HepG2 (cell line): ENCODE data around the gene HMMR. TPM values are rescaled to one million over a fixed set of nuclear protein-coding genes. Genes with fewer than 3 reads are reported as not detected.

Experiments
- AGO1 ChIP-seq: fragments of 200-400 bp; formaldehyde crosslinking; IDR thresholded peaks from 2 replicates; pipeline ENCODE4 v1.6.1; 2017; ENCODE audit warnings: mild to moderate bottlenecking, low read depth, low read length, moderate library complexity; ENCODE audit not compliant: poor library complexity, severe bottlenecking
- CENPT ChIP-seq: sonication (generic); formaldehyde crosslinking; IDR thresholded peaks from 2 replicates; pipeline ENCODE4 v1.8.0; 2022; ENCODE audit warnings: low read depth, mild to moderate bottlenecking, moderate library complexity, missing genetic modification reagents
- CERS6 ChIP-seq: sonication (generic); formaldehyde crosslinking; IDR thresholded peaks from 2 replicates; pipeline ENCODE4 v1.5.0; 2020; ENCODE audit warnings: missing genetic modification reagents
- DZIP1 ChIP-seq: sonication (generic); formaldehyde crosslinking; IDR thresholded peaks from 2 replicates; pipeline ENCODE4 v1.5.0; 2020; ENCODE audit warnings: mild to moderate bottlenecking, missing genetic modification reagents
- FUBP1 ChIP-seq: sonication (generic); formaldehyde crosslinking; IDR thresholded peaks from 2 replicates; pipeline ENCODE4 v1.5.1; 2020; ENCODE audit warnings: missing genetic modification reagents, mild to moderate bottlenecking, borderline replicate concordance
- IRX3 ChIP-seq: sonication (generic); formaldehyde crosslinking; IDR thresholded peaks from 2 replicates; pipeline ENCODE4 v1.8.1; 2023; ENCODE audit warnings: mild to moderate bottlenecking, low read depth, missing genetic modification reagents, borderline replicate concordance
- MXD3 ChIP-seq: IDR thresholded peaks from 2 replicates; pipeline ENCODE4 v1.6.1; 2016; ENCODE audit warnings: mild to moderate bottlenecking, missing biosample characterization, missing genetic modification reagents
- PAWR ChIP-seq: sonication (generic); formaldehyde crosslinking; IDR thresholded peaks from 2 replicates; pipeline ENCODE4 v1.4.0; 2020; ENCODE audit warnings: missing genetic modification reagents, mild to moderate bottlenecking, borderline replicate concordance
- PHF5A ChIP-seq: IDR thresholded peaks from one replicate; pipeline ENCODE4 v1.6.1; 2018; ENCODE audit warnings: low read depth, missing genetic modification reagents; ENCODE audit not compliant: unreplicated experiment
- THAP11 ChIP-seq: IDR thresholded peaks from 2 replicates; pipeline ENCODE4 v1.6.1; 2016; ENCODE audit warnings: missing biosample characterization, missing genetic modification reagents
- ZBTB1 ChIP-seq: sonication (generic); formaldehyde crosslinking; IDR thresholded peaks from 2 replicates; pipeline ENCODE4 v1.4.0; 2020; ENCODE audit warnings: missing genetic modification reagents, borderline replicate concordance
- ZFP82 ChIP-seq: sonication (generic); formaldehyde crosslinking; IDR thresholded peaks from 2 replicates; pipeline ENCODE4 v1.5.1; 2020; ENCODE audit warnings: mild to moderate bottlenecking, missing genetic modification reagents, borderline replicate concordance
- ZKSCAN1 ChIP-seq: fragments of 150-350 bp; IDR thresholded peaks from 2 replicates; pipeline ENCODE4 v1.6.1; 2014; ENCODE audit warnings: low read length
- ZNF160 ChIP-seq: sonication (generic); formaldehyde crosslinking; IDR thresholded peaks from 2 replicates; pipeline ENCODE4 v1.8.0; 2022; ENCODE audit warnings: mild to moderate bottlenecking, inconsistent platforms, missing genetic modification reagents
- ZNF382 ChIP-seq: sonication (generic); formaldehyde crosslinking; IDR thresholded peaks from 2 replicates; pipeline ENCODE4 v1.5.0; 2020; ENCODE audit warnings: missing genetic modification reagents, mild to moderate bottlenecking, borderline replicate concordance
- ZNF441 ChIP-seq: sonication (generic); formaldehyde crosslinking; IDR thresholded peaks from 2 replicates; pipeline ENCODE4 v1.7.0; 2021; ENCODE audit warnings: missing genetic modification reagents, borderline replicate concordance
- ZNF567 ChIP-seq: sonication (generic); formaldehyde crosslinking; IDR thresholded peaks from 2 replicates; pipeline ENCODE4 v1.8.1; 2023; ENCODE audit warnings: mild to moderate bottlenecking, missing genetic modification reagents, borderline replicate concordance
- ZSCAN20 ChIP-seq: sonication (generic); formaldehyde crosslinking; IDR thresholded peaks from 2 replicates; pipeline ENCODE4 v1.4.0; 2020; ENCODE audit warnings: missing genetic modification reagents, mild to moderate bottlenecking, borderline replicate concordance
- ZUFSP ChIP-seq: sonication (generic); formaldehyde crosslinking; IDR thresholded peaks from 2 replicates; pipeline ENCODE4 v1.9.0; 2021; ENCODE audit warnings: missing genetic modification reagents, mild to moderate bottlenecking, borderline replicate concordance
- polyA plus RNA-seq, 8 experiments: library from polyadenylated mRNA; depleted of rRNA in 3 of 8; stranded (reverse) in 7 of 8; unstranded in 1 of 8; fragments of >200 nt; fragmentation: Illumina TruSeq in 4 of 8; extraction: Trizol in 4 of 8; gene quantifications; 2 replicates each; pipeline versions ENCODE4 v1.2.1 to v1.2.3, GENCODE V29; 2011 to 2016; ENCODE audit warnings: low read depth in 4 of 8, missing spikeins in 1 of 8, mixed read lengths in 1 of 8; ENCODE audit not compliant: insufficient read depth in 1 of 8
- total RNA-seq, 5 experiments: library from RNA; depleted of rRNA; stranded (reverse); fragments of >200 nt; fragmentation: Illumina TruSeq; extraction: Trizol; gene quantifications; 2 replicates each; pipeline ENCODE4 v1.2.3, GENCODE V29; 2016; ENCODE audit warnings: low read depth in 1 of 5

Gene HMMR
- total and polyA plus RNA-seq, 2 of the 13 experiments (the other 11 are each of a cell fraction or from before 2014, with no cell fraction given), result 8.5 to 48.3 TPM

- TF ChIP-seq CERS6 (CRISPR knock-in tag) (no peak), CENPT (CRISPR knock-in tag) (no peak), ZBTB1 (no peak), MXD3 (CRISPR knock-in tag) (peak; percentile 75), DZIP1 (no peak), ZNF160 (CRISPR knock-in tag) (peak; percentile 52; the same call in 1 of the 2 replicates), PAWR (CRISPR knock-in tag) (no peak; the same call in 1 of the 2 replicates), ZFP82 (CRISPR knock-in tag) (no peak), THAP11 (CRISPR knock-in tag) (peak; percentile 70; the same call in 1 of the 2 replicates), ZUFSP (CRISPR knock-in tag) (no peak), ZKSCAN1 (no peak), ZNF382 (CRISPR knock-in tag) (no peak), IRX3 (peak; percentile 91), ZSCAN20 (CRISPR knock-in tag) (peak; percentile 67; the same call in 1 of the 2 replicates), FUBP1 (CRISPR knock-in tag) (0 out of 2 replicates have a peak, but pooled peaks have one; percentile 77), ZNF441 (CRISPR knock-in tag) (peak; percentile 82; the same call in 1 of the 2 replicates), AGO1 (no peak), PHF5A (CRISPR knock-in tag) (no peak), ZNF567 (CRISPR knock-in tag) (0 out of 2 replicates have a peak, but pooled peaks have one; percentile 91)
Observed at GRCh38 chr5:163459819-163460561, 442 bp upstream of the HMMR start, which contains the start of gene NUDCD2 (continued).
